Motor neuron (in vitro differentiated cells): ENCODE data around the gene MOB2. TPM values are rescaled to one million over a fixed set of nuclear protein-coding genes. Genes with fewer than 3 reads are reported as not detected.
A peak's percentile ranks its signal among the peaks of the same experiment; 100 is the strongest.

Experiments used
- ATAC-seq, 8 experiments: fragments of 200-7000 bp; cut with Tn5 transposase; replicated peaks in 6 of 8; 2 replicates each; pipeline ENCODE4 v1.8.0; 2021; ENCODE audit warnings: mild to moderate bottlenecking in 8 of 8, moderate library complexity in 8 of 8
- H3K27ac ChIP-seq, 2 donors: fragments of 250-450 bp; sonication (Bioruptor Pico); 2 replicates each; pipeline ENCODE4 v1.9.0; 2021; ENCODE audit warnings: antibody characterized with exemption in 2 of 2, mild to moderate bottlenecking in 2 of 2, moderate library complexity in 1 of 2
- H3K4me1 ChIP-seq, 2 donors: fragments of 250-450 bp; sonication (Bioruptor Pico); replicated peaks in 1 of 2; 2 replicates each; pipeline ENCODE4 v1.6.1; 2021; ENCODE audit warnings: antibody characterized with exemption in 2 of 2, mild to moderate bottlenecking in 2 of 2, moderate library complexity in 1 of 2
- H3K4me3 ChIP-seq, 5 donors: fragments of 250-450 bp; sonication (Bioruptor Pico); 2 replicates each; pipeline ENCODE4 v1.9.0; 2021; ENCODE audit warnings: antibody characterized with exemption in 5 of 5, mild to moderate bottlenecking in 5 of 5, moderate library complexity in 4 of 5
- WGBS, 10 experiments: fragments of 450-650 bp; shearing (Covaris generic); methylation state at CpG; one replicate each; pipeline ENCODE4 v1.0.0; 2022; 5-methylcytosine and 5-hydroxymethylcytosine counted together
- in situ Hi-C, 9 experiments: fragments of 400-800 bp; cut with MboI; loops; one replicate each; pipeline ENCODE4 v1.15.0; 2021; ENCODE audit warnings: low sequenced_read_pairs in 9 of 9, low pct_unique_long_range_greater_than_20kb in 2 of 9; ENCODE audit not compliant: unreplicated experiment in 9 of 9
- total RNA-seq, 8 experiments: library from RNA; unstranded; fragments of 300-600 nt; gene quantifications; 2 replicates each; pipeline versions ENCODE4 v1.2.3 to v1.2.4, GENCODE V29; 2022

MOB2 gene
- total RNA-seq, 8 experiments from 2014 or later, result 15.5 to 43.3 (median 26.8) TPM

DNA sequence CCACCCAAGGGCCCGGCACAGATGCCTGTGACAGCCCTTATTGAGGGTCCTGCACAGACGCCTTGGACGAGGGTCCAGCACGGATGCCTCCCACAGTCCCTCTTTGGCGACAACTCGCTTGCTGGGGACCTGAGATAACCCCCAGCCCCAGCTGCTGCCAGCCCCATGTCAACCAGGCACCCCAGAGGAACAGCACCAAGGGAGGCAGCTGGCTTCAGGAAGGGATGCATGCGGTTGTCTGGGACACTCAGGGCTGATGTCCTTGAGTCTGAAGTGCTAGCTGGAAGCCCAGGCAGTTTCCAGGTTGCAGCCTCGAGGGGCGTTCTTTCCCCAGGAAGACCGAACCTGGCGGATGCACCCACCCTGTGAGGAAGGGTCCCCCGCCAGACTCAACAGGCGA, 33.8 kb downstream of the MOB2 start:
- Histone ChIP-seq H3K27ac (no peak overlapping the region), H3K4me1 (peaks cover 2 to 6% of the 10 kb centered on the region in 2 donors), H3K4me3 (no peak overlapping the region)
- no peak for ATAC-seq
- WGBS, 10 experiments, result 40 to 100% (median 81%) methylated on average over 1 to 6 of the region's 13 CpGs; no CpG with 5 or more reads in 6 of the 10 experiments
- in situ Hi-C loops, result no loop called here

DNA sequence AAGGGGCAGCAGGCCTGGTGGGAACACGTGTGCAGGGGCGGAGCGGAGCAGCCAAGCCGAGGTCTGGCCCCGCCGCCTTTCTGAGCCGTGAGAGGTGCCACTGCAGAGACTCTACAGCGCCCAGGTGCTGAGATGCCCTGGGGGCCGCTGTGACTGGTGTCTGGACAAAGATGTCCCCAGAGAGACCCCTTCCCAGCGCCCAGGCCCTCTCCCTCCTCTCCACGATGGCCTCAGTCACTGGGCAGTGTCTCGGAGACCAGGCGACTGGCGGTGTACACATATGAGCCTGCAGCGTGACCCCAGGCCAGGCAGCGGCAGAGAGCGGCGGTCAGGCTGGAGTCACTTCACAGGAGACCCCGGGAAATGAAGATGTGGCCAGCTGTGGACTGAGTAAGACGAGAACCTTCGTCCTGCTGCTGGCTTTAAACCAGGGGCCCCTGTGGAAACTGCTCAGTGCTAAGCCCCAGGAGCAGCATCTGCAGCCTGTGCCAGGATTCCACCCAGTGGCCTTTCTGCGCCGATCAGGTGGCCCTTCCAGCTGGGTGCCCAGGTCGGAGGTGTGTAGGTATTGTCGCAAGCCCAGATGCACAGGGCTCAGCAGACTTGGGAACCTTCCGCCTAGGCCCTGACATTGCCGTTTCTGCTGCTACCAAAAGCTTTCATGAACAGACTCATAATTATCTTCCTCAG, 34.7 kb downstream of the MOB2 start:
- in situ Hi-C loops, result no loop called here
- H3K4me3 ChIP-seq, result no peak overlapping the region
- no peaks in the 10 kb centered on the region for H3K4me1 ChIP-seq
- H3K27ac ChIP-seq, result no peak overlapping the region
- ATAC-seq, result no peak
- 47 to 100% (median 93%) methylated on average over 4 to 8 of the region's 27 CpGs; no CpG with 5 or more reads in 7 of the 10 experiments for WGBS, 10 experiments

- Histone ChIP-seq H3K4me1 (no peaks in the 10 kb centered on the region), H3K27ac (no peak overlapping the region), H3K4me3 (no peak overlapping the region)
- WGBS, 10 experiments, result 0 to 92% methylated on average over 1 to 10 of the region's 22 CpGs; no CpG with 5 or more reads in 8 of the 10 experiments
- ATAC-seq, result no peak
- in situ Hi-C loops, result no loop called here
Measured at GRCh38 chr11:1450949-1451710, 35.4 kb downstream of the MOB2 start.

- no CpG with 5 or more reads among the region's 29 CpGs for WGBS, 10 experiments
- in situ Hi-C loops, result no loop called here
- Histone ChIP-seq H3K27ac (no peak overlapping the region), H3K4me3 (no peak overlapping the region), H3K4me1 (no peaks in the 10 kb centered on the region)
- ATAC-seq, result no peak
Measured at GRCh38 chr11:1450344-1450875, 36.2 kb downstream of the MOB2 start.

DNA sequence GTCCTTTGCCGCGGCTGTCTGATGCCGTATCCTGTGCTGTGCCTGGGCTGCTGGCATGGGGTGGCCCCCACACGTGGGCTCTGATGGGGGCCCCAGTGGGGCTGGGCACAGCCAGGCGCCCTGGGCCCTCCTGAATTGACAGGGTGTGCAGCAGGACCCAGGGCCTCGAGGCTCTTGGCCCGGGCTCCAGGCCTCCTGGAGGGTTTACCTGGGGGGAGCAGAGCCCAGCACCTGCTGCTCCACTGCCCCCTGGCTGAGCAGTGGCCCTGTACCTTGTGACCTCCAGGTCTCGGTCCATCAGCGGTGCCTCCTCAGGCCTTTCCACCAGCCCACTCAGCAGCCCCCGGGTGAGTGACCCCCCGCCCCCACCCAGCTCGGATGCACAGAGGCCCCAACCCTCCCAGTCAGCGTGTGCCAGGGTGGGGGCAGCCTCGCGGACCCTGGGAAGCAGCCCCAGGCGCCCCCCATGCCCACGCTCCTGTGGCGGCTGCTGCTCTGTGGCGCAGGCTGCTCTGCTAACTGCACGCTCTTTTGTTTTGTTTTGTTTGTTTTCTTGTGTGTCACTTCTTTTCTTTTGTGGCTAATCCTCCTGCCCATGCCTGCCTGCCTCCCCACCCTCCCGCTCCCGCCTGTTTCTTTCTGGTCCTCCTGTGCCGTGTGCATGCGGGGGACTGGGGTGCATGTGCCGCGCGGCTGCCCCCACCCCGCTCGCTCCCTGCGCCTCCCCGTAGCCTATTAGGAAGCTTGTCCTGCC, 36.9 kb downstream of the MOB2 start:
- Histone ChIP-seq H3K4me1 (no peaks in the 10 kb centered on the region), H3K4me3 (no peak overlapping the region), H3K27ac (peak overlapping the region in 1 of 2 donors; percentile 49)
- WGBS, 10 experiments, result no CpG with 5 or more reads among the region's 31 CpGs
- peak in 5 of 8 experiments; percentile 16 to 53 (median 24) for ATAC-seq
- in situ Hi-C loops, result no loop called here

DNA sequence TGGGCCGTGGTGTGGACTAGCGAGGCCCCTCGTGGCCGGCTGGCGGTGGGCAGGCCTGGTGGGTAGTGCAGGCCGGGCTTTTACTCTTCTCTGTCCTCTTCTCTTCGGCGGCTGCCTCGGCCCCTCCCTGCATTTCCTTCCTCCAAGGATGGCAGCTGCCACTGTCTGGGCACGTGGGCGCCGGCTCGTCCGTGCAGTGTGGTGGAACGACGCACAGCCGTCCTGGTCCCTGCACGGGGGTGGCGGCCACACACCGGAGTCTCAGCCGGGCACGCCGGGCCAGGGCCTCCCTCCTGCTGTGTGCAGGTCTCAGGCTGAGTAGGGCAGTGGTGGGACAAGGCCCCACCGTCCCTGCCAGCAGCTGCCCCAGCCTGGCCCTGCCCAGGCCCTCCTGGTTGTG, 37.7 kb downstream of the MOB2 start:
- H3K4me1 ChIP-seq, result no peaks in the 10 kb centered on the region
- no peak overlapping the region for H3K27ac ChIP-seq
- ATAC-seq, result no peak
- in situ Hi-C loops, result no loop called here
- no peak overlapping the region for H3K4me3 ChIP-seq
- 30 to 87% (median 80%) methylated on average over 1 to 6 of the region's 24 CpGs; no CpG with 5 or more reads in 7 of the 10 experiments for WGBS, 10 experiments

- WGBS, 10 experiments, result 0 to 100% methylated on average over 1 to 2 of the region's 49 CpGs; no CpG with 5 or more reads in 8 of the 10 experiments
Measured at GRCh38 chr11:1447845-1448825, 38.4 kb downstream of the MOB2 start.

GRCh38 chr11:1446623-1447022, 40.0 kb downstream of the MOB2 start:
- WGBS, 10 experiments, result 60% methylated on average over 1 of the region's 9 CpGs; no CpG with 5 or more reads in 9 of the 10 experiments
- Histone ChIP-seq H3K4me3 (no peak overlapping the region), H3K27ac (no peak overlapping the region), H3K4me1 (no peaks in the 10 kb centered on the region)
- ATAC-seq, result no peak
- in situ Hi-C loops, result no loop called here

More at GRCh38 chr11:1447845-1448825, 38.4 kb downstream of the MOB2 start:
- Histone ChIP-seq H3K4me3 (no peak overlapping the region), H3K27ac (no peak overlapping the region), H3K4me1 (no peaks in the 10 kb centered on the region)
- ATAC-seq, result peak in 1 of 8 experiments; percentile 30
- in situ Hi-C loops, result no loop called here

- WGBS, 10 experiments, result 87 to 100% methylated on average over 3 of the region's 30 CpGs; no CpG with 5 or more reads in 8 of the 10 experiments
- in situ Hi-C loops, result no loop called here
- H3K4me3 ChIP-seq, result no peak overlapping the region
- no peaks in the 10 kb centered on the region for H3K4me1 ChIP-seq
- no peak overlapping the region for H3K27ac ChIP-seq
- peak in 5 of 8 experiments; percentile 12 to 94 (median 78) for ATAC-seq
Measured at GRCh38 chr11:1445741-1446445, 40.7 kb downstream of the MOB2 start.

- H3K27ac ChIP-seq, result no peak overlapping the region
- in situ Hi-C loops, result no loop called here
- H3K4me3 ChIP-seq, result no peak overlapping the region
- ATAC-seq, result no peak
- H3K4me1 ChIP-seq, result no peaks in the 10 kb centered on the region
- 75 to 100% (median 90%) methylated on average over 1 to 7 of the region's 32 CpGs; no CpG with 5 or more reads in 6 of the 10 experiments for WGBS, 10 experiments
Measured at GRCh38 chr11:1444823-1445422, 41.7 kb downstream of the MOB2 start.

GRCh38 chr11:1444321-1444720, 42.3 kb downstream of the MOB2 start:
- ATAC-seq, result no peak
- in situ Hi-C loops, result no loop called here
- WGBS, 10 experiments, result no CpG with 5 or more reads among the region's 11 CpGs
- Histone ChIP-seq H3K27ac (no peak overlapping the region), H3K4me1 (no peaks in the 10 kb centered on the region), H3K4me3 (no peak overlapping the region)
